GM18951 (cell line): ENCODE data around the gene PCDH15.

Experiments used
- POLR2A ChIP-seq: IDR thresholded peaks from 4 replicates; pipeline ENCODE4 v1.6.1; 2011; ENCODE audit warnings: mild to moderate bottlenecking; ENCODE audit not compliant: insufficient read length, insufficient read depth; ENCODE audit errors: extremely low read depth
- in situ Hi-C: fragments of 300-500 bp; cut with MboI; formaldehyde crosslinking; loops from one replicate; pipeline ENCODE4 v1.12.0; 2022; ENCODE audit warnings: low sequenced_read_pairs, mixed read lengths, inconsistent platforms; ENCODE audit not compliant: unreplicated experiment

The PCDH15 gene

GRCh38 chr10:54091237-54091636 lies 709.8 kb downstream of the PCDH15 start:
- TF ChIP-seq POLR2A, result no peak
- in situ Hi-C loops, result no loop called here

GRCh38 chr10:54081950-54082349 lies 719.1 kb downstream of the PCDH15 start:
- TF ChIP-seq POLR2A, result no peak
- in situ Hi-C loops, result no loop called here

GRCh38 chr10:54067361-54067760 lies 733.7 kb downstream of the PCDH15 start:
- TF ChIP-seq POLR2A, result no peak
- in situ Hi-C loops, result no loop called here

- TF ChIP-seq POLR2A, result no peak
- in situ Hi-C loops, result no loop called here
Observed at GRCh38 chr10:54066646-54067045, 734.4 kb downstream of the PCDH15 start.

- in situ Hi-C loops, result no loop called here
- TF ChIP-seq POLR2A, result no peak
Observed at GRCh38 chr10:54065106-54065505, 735.9 kb downstream of the PCDH15 start.

- in situ Hi-C loops, result no loop called here
- no peak for TF ChIP-seq POLR2A
Observed at GRCh38 chr10:54064215-54064614, 736.8 kb downstream of the PCDH15 start.

GRCh38 chr10:54063514-54063913 lies 737.5 kb downstream of the PCDH15 start:
- in situ Hi-C loops, result no loop called here
- no peak for TF ChIP-seq POLR2A

GRCh38 chr10:54060572-54060971 lies 740.5 kb downstream of the PCDH15 start:
- in situ Hi-C loops, result no loop called here
- no peak for TF ChIP-seq POLR2A

GRCh38 chr10:54057357-54057756 lies 743.7 kb downstream of the PCDH15 start:
- TF ChIP-seq POLR2A, result no peak
- in situ Hi-C loops, result no loop called here

GRCh38 chr10:54026340-54026739 lies 774.7 kb downstream of the PCDH15 start:
- no peak for TF ChIP-seq POLR2A
- in situ Hi-C loops, result no loop called here

GRCh38 chr10:54011117-54011516 lies 789.9 kb downstream of the PCDH15 start:
- in situ Hi-C loops, result no loop called here
- no peak for TF ChIP-seq POLR2A

- in situ Hi-C loops, result no loop called here
- TF ChIP-seq POLR2A, result no peak
Observed at GRCh38 chr10:54010337-54010933, 790.6 kb downstream of the PCDH15 start.

- in situ Hi-C loops, result no loop called here
- no peak for TF ChIP-seq POLR2A
Observed at GRCh38 chr10:54009672-54010071, 791.4 kb downstream of the PCDH15 start.

GRCh38 chr10:54002077-54002476 lies 799.0 kb downstream of the PCDH15 start:
- in situ Hi-C loops, result no loop called here
- TF ChIP-seq POLR2A, result no peak

GRCh38 chr10:53997953-53998352 lies 803.1 kb downstream of the PCDH15 start:
- in situ Hi-C loops, result no loop called here
- no peak for TF ChIP-seq POLR2A
